Upper lobe of left lung (tissue), 6 donors: ENCODE measurements around the gene AATF. TPM values are rescaled to one million over a fixed set of nuclear protein-coding genes. Genes with fewer than 3 reads are reported as not detected.
A peak's percentile ranks its signal among the peaks of the same experiment; 100 is the strongest.

Experiments used
- ATAC-seq, 2 donors: fragments of 200-7000 bp; cut with Tn5 transposase; one replicate each; pipeline ENCODE4 v1.9.1; 2022; ENCODE audit warnings: mild to moderate bottlenecking in 2 of 2, moderate library complexity in 2 of 2; ENCODE audit not compliant: low FRiP score in 2 of 2
- DNase-seq, 2 donors: peaks; one replicate each; pipeline ENCODE4 v3.0.0-alpha.2; 2019 to 2020
- H3K27ac ChIP-seq, 4 donors: fragments of 200-600 bp; sonication (generic); one replicate each; pipeline ENCODE4 v1.5.1; 2016 to 2019
- H3K27me3 ChIP-seq, 4 donors: fragments of 200-600 bp; sonication (generic); one replicate each; pipeline ENCODE4 v1.5.1; 2017 to 2019
- H3K36me3 ChIP-seq, 4 donors: fragments of 200-600 bp; sonication (generic); one replicate each; pipeline ENCODE4 v1.5.1; 2016 to 2019
- H3K4me1 ChIP-seq, 4 donors: fragments of 200-600 bp; sonication (generic); one replicate each; pipeline ENCODE4 v1.5.1; 2018 to 2019
- H3K4me3 ChIP-seq, 4 donors: fragments of 200-600 bp; sonication (generic); one replicate each; pipeline ENCODE4 v1.5.1; 2017 to 2019; ENCODE audit warnings: mild to moderate bottlenecking in 2 of 4, moderate library complexity in 1 of 4
- H3K9me3 ChIP-seq, 4 donors: fragments of 200-600 bp; sonication (generic); one replicate each; pipeline ENCODE4 v1.5.1; 2018 to 2019
- EP300 ChIP-seq, 4 donors: sonication (generic); formaldehyde crosslinking; IDR thresholded peaks; one replicate each; pipeline ENCODE4 v1.5.1; 2017; ENCODE audit warnings: antibody characterized with exemption in 4 of 4, control low read depth in 2 of 4
- POLR2A ChIP-seq, 4 donors: fragments of 450-650 bp; IDR thresholded peaks; one replicate each; pipeline ENCODE4 v1.5.1; 2016 to 2017; ENCODE audit warnings: antibody characterized with exemption in 4 of 4, mild to moderate bottlenecking in 2 of 4
- POLR2AphosphoS5 ChIP-seq, 2 donors: sonication (generic); formaldehyde crosslinking; IDR thresholded peaks; one replicate each; pipeline ENCODE4 v1.5.1; 2017; ENCODE audit warnings: antibody characterized with exemption in 2 of 2
- WGBS, 2 donors: methylation state at CpG; one replicate each; pipeline ENCODE4 v1.1.5; 2017 to 2018; 5-methylcytosine and 5-hydroxymethylcytosine counted together
- total RNA-seq, 6 donors: library from RNA; depleted of rRNA in 4 of 6; stranded (reverse); fragments of >200 nt in 4 of 6; gene quantifications; one replicate each; pipeline versions ENCODE4 v1.1.0 to v1.2.1, GENCODE V29; 2016 to 2021
- TF ChIP-seq, protein P1 (sequence below), 6 experiments: fragments of 450-650 bp in 4 of 6; fragments of 200-600 bp in 2 of 6; sonication (generic) in 2 of 6; IDR thresholded peaks; one replicate each; pipeline ENCODE4 v1.5.1; 2016 to 2019; ENCODE audit warnings: antibody characterized with exemption in 6 of 6
- donor health status: DM: no; HTN: no; CAD: no; lungs with moderate emphysema.
- donor health status: DM: no; HTN: yes; CAD: no; lungs with severe emphysema.

Gene AATF
- total RNA-seq, 6 donors from 2014 or later = 30.7 to 45.4 (median 37.3) TPM

DNA sequence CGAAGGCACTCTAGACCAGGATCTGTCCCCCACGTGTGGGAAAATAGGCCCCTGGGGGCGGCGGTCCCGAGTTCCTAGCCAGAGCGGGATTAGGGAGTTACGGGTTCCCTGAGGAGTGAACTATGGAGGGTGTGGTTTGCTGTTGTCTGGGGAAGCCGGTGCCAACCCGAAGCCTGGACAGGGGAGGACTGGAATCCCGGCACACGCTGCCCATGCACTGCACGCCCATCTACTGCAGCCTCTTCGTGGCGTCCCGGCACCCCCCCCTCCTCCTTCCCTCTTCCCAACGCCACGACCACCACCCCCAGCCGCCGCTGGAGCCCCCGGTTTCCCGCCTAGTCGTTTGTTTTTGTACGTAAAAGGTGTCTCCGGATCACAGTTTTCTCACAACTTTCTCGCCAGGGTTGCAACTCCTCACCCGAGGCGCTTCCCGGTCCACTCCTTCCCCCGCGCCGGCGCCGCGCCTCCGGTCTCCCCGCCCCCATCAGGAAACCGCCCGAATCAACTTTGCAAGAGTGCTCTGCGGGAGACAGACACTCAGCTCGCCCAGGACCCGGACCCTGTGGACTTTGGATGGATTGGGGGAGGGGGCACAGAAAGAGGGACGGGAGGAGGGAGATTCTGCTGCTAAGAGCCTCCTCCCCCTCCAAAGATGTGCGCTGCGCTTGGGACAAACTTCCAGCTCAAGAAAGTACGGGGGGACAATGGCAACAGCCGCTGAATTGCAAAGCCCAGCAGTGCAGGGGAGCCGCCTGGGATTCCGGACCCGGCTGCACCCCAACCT lies 12.9 kb upstream of the AATF start:
- Histone ChIP-seq H3K36me3 (no peaks in the 10 kb centered on the region), H3K9me3 (no peaks in the 10 kb centered on the region), H3K27me3 (peaks cover 0 to 100% (median 92%) of the 10 kb centered on the region in 4 donors), H3K4me3 (peak overlapping the region in 1 of 4 donors; percentile 20), H3K4me1 (peaks cover 66 to 90% (median 74%) of the 10 kb centered on the region in 4 donors), H3K27ac (no peak overlapping the region)
- DNase-seq (peak in 1 of 2 donors; percentile 85), ATAC-seq (no peak)
- TF ChIP-seq EP300 (IDR thresholded peaks at IDR 0.05) = no peak
- TF ChIP-seq, protein P1, sequence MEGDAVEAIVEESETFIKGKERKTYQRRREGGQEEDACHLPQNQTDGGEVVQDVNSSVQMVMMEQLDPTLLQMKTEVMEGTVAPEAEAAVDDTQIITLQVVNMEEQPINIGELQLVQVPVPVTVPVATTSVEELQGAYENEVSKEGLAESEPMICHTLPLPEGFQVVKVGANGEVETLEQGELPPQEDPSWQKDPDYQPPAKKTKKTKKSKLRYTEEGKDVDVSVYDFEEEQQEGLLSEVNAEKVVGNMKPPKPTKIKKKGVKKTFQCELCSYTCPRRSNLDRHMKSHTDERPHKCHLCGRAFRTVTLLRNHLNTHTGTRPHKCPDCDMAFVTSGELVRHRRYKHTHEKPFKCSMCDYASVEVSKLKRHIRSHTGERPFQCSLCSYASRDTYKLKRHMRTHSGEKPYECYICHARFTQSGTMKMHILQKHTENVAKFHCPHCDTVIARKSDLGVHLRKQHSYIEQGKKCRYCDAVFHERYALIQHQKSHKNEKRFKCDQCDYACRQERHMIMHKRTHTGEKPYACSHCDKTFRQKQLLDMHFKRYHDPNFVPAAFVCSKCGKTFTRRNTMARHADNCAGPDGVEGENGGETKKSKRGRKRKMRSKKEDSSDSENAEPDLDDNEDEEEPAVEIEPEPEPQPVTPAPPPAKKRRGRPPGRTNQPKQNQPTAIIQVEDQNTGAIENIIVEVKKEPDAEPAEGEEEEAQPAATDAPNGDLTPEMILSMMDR (IDR thresholded peaks at IDR 0.05) = no peak
- no peak for TF ChIP-seq POLR2AphosphoS5 (IDR thresholded peaks at IDR 0.05)
- TF ChIP-seq POLR2A (IDR thresholded peaks at IDR 0.05) = no peak
- WGBS, 2 donors = 3 to 6% methylated on average over 40 to 45 of the region's 49 CpGs

DNA sequence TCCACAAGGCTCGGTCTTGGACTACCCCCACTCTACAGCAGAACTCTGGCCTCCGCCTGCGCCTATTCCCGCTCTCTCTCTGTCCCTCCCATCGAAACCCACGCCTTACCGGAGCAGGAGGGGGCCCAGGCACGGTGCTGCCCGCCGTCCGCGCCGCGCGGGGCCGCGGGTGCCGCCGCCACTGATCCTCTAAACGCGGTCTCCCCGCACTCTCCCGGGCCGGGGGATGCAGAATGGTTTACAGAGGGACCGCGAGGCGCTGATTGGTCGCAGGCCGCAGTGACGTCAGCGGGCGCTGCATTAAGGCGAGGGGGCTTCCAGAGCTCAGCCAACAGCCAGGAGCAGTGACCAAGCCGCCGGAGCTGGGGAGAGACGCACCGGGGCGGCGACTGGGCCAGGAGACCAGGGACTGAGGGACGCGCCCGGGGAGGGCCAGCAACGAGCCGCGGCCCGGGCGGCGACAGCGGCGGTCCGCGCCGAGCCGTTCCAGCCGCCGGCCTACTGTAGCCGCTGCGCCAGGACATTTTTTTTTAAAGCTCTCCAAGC lies 12.2 kb upstream of the AATF start:
- Histone ChIP-seq H3K27ac (no peak overlapping the region), H3K4me3 (peak overlapping the region in 2 of 4 donors; percentile 19 to 20), H3K9me3 (no peaks in the 10 kb centered on the region), H3K4me1 (peaks cover 65 to 89% (median 73%) of the 10 kb centered on the region in 4 donors), H3K36me3 (no peaks in the 10 kb centered on the region), H3K27me3 (peaks cover 0 to 100% (median 92%) of the 10 kb centered on the region in 4 donors)
- WGBS, 2 donors = 5 to 6% methylated on average over 17 to 51 of the region's 58 CpGs
- peak in 1 of 2 donors; percentile 77 for DNase-seq
- no peak for ATAC-seq
- TF ChIP-seq, protein P1 (IDR thresholded peaks at IDR 0.05) = no peak
- TF ChIP-seq POLR2AphosphoS5 (IDR thresholded peaks at IDR 0.05) (no peak), POLR2A (IDR thresholded peaks at IDR 0.05) (no peak), EP300 (IDR thresholded peaks at IDR 0.05) (no peak)

DNA sequence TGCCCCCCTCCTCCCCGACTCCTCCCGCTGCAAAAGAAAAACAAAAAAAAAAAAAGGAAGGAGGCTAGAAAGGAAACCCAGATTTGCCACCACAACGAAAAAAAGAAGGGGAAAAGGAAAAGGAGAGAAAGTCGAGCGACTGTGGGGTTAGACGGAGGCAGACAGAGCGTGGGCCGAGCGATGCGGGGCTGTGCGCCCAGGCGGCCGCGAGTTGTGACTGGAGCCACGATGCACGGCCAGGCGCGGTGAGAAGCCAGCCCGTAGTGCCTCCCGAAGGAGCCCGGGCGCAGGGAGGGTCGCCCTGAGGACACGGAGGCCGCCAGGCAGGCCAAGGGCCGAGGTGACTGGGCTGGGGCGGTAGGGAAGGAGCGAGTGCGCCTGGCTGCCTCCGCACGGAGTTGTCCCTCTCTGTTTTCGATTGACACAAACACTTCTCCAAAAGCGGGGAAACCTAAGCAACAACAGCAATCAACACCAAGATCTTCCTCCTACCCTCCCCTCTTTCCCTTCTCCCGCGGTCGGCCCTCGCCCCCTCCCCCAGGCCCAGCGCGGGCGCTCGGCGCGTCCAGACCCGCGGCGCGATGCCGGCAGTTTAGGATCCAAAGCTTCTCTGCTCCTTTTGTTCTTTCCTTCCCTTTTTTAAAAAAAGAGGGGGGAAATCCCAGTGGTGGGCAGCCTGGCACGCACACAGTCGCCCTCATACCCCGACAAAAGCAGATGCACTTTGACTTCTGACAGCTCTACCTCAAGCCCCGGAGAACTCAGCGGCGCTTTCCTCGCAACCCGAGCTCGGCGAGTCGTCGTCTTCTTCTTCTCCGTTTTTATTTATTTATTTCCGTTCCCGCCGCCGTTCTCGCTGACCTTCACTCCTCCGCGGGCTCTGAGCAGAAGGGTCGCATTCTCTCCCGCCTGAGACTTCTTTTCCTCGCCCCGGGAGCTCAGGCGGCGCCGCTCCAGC lies 11.5 kb upstream of the AATF start, which contains the start of gene LHX1:
Gene LHX1 (plus strand): TSS at position 475 of the 958 bp plus-strand sequence. CDS start 723 bp downstream, outside the sequence.
- H3K4me3 ChIP-seq = peak within 1 kb of the TSS in 3 of 4 donors; percentile 2 to 23 (median 19)
- H3K27me3 ChIP-seq = peaks cover 3 to 100% (median 92%) of the 10 kb centered on the region in 4 donors
- peak in 1 of 2 donors; percentile 69 for DNase-seq
- H3K36me3 ChIP-seq = no peaks in the 10 kb centered on the region
- 5 to 7% methylated on average over 70 to 74 of the region's 75 CpGs for WGBS, 2 donors
- H3K9me3 ChIP-seq = no peaks in the 10 kb centered on the region
- no peak for ATAC-seq
- no peak for TF ChIP-seq EP300 (IDR thresholded peaks at IDR 0.05)
- TF ChIP-seq, protein P1 (IDR thresholded peaks at IDR 0.05) = no peak
- no peak for TF ChIP-seq POLR2A (IDR thresholded peaks at IDR 0.05)
- no peak for TF ChIP-seq POLR2AphosphoS5 (IDR thresholded peaks at IDR 0.05)
- peaks cover 63 to 88% (median 71%) of the 10 kb centered on the region in 4 donors for H3K4me1 ChIP-seq
- H3K27ac ChIP-seq = no peak within 1 kb of the TSS

DNA sequence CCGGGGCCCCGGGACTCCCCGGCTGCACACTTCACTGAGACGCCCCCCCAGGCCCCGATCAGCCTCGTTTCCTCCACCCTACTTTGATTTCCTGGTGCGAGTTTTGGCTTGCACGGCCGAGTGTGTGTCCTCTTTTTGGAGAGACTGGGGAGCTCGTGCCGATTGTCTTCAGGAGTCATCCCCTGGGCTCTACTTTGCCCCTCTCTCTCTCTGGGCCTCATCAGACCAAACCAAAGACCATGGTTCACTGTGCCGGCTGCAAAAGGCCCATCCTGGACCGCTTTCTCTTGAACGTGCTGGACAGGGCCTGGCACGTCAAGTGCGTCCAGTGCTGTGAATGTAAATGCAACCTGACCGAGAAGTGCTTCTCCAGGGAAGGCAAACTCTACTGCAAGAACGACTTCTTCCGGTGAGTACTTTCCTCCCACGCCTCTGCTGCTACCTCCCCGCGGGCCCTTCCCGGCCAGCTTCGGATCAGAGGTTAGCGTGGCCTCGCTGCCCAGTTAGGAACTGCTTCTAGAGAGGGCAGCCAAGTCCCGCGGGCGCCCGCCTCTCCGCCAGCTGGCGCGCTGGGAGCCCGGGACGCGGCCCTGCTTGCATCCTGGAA lies 10.7 kb upstream of the AATF start:
- TF ChIP-seq, protein P1 (IDR thresholded peaks at IDR 0.05) = no peak
- TF ChIP-seq EP300 (IDR thresholded peaks at IDR 0.05) (no peak), POLR2A (IDR thresholded peaks at IDR 0.05) (no peak)
- Histone ChIP-seq H3K9me3 (no peaks in the 10 kb centered on the region), H3K36me3 (no peaks in the 10 kb centered on the region), H3K4me1 (peaks cover 61 to 87% (median 71%) of the 10 kb centered on the region in 4 donors), H3K27me3 (peaks cover 6 to 100% (median 93%) of the 10 kb centered on the region in 4 donors), H3K4me3 (no peak overlapping the region), H3K27ac (no peak overlapping the region)
- WGBS, 2 donors = 0 to 6% methylated on average over 17 to 36 of the region's 36 CpGs
- ATAC-seq = no peak
- peak in 1 of 2 donors; percentile 84 for DNase-seq
